Transverse colon (tissue), 3 donors: ENCODE results near the gene PLBD2.

Experiments used
- CTCF ChIP-seq, 5 experiments: fragments of 200-600 bp in 3 of 5; fragments of 450-650 bp in 2 of 5; sonication (generic) in 3 of 5; IDR thresholded peaks; 1 replicate in 2 of 5; 2 replicates in 3 of 5; pipeline ENCODE4 v1.5.1; 2016 to 2017; ENCODE audit warnings: antibody characterized with exemption in 5 of 5, inconsistent platforms in 3 of 5, mild to moderate bottlenecking in 2 of 5, moderate library complexity in 1 of 5
- POLR2A ChIP-seq: fragments of 450-650 bp; IDR thresholded peaks from one replicate; pipeline ENCODE4 v1.6.1; 2016; ENCODE audit warnings: antibody characterized with exemption, mild to moderate bottlenecking, moderate library complexity

GRCh38 chr12:113358381-113359132 lies at the start of gene PLBD2:
- TF ChIP-seq POLR2A (no peak), CTCF (IDR thresholded peaks at IDR 0.05) (peak in 1 of 5 experiments; percentile 9)
